AG04449 (cell line): ENCODE data around the gene ARHGAP26.

Experiments used
- CTCF ChIA-PET: fragments of 350-600 bp; formaldehyde crosslinking; extraction: SDS; loops from one replicate; lab custom pipeline; 2021; ENCODE audit warnings: antibody characterized with exemption; lab: Yijun Ruan, JAX
- POLR2A ChIA-PET: fragments of 400-600, 350-600 bp; formaldehyde crosslinking; extraction: SDS; loops from one replicate; lab custom pipeline; 2020; ENCODE audit warnings: antibody characterized with exemption, inconsistent platforms; lab: Yijun Ruan, JAX
- DNase-seq: peaks from one replicate; pipeline ENCODE4 v3.0.0-alpha.2; 2010; ENCODE audit warnings: low read depth, low spot score
- H3K4me3 ChIP-seq: 2 replicates; pipeline ENCODE4 v1.5.1; 2011; ENCODE audit warnings: low read depth, mild to moderate bottlenecking, control low read depth, low read length
- TF ChIP-seq, protein P1 (sequence below): IDR thresholded peaks from one replicate; pipeline ENCODE4 v1.5.1; 2011; ENCODE audit warnings: mild to moderate bottlenecking, moderate library complexity, low read length, control low read depth, inconsistent platforms; ENCODE audit not compliant: insufficient read depth; ENCODE audit errors: missing control alignments

ARHGAP26 gene

DNA sequence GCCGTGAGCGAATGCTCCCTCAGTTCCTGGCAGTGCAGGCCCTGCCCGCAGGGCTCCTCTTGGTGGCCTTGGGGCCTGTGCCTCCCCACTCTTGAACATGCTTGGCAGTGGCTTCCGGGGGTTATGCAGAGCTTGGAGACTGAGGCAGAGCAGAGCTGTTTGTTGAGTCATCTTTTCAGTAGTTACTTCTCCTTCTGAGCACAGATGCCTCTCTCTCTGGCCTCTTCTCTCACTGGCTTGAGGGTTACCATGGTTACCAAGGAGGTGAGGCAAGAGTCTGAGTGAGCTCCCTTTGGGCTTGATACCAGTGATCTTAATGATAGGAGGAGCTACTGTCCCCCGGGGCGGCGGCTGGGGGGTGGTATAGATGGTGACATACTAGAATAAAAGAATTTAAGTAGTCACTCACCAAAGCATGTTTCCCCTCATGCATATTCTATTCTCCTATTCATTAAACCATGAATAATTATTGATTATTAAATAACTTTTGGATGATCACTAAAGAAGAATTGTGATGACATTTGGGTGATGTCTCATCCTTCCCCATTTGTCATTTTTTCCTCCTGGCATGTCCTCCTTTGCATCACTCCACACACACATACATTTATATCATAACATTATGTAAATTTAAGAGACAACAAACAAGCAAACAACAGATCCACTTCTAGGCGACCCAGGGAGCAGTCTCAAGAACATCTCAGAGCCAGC, 111.1 kb downstream of the ARHGAP26 start:
- ChIA-PET POLR2A (no interaction called here), CTCF (interaction anchor here (0.7 to 27.9 kb wide), 47 partner anchors 7 to 272 kb away, joined by 3 to 2759 read pairs (median 5); partner anchors contain the start of gene ARHGAP26)
- H3K4me3 ChIP-seq = no peak overlapping the region
- TF ChIP-seq, protein P1, sequence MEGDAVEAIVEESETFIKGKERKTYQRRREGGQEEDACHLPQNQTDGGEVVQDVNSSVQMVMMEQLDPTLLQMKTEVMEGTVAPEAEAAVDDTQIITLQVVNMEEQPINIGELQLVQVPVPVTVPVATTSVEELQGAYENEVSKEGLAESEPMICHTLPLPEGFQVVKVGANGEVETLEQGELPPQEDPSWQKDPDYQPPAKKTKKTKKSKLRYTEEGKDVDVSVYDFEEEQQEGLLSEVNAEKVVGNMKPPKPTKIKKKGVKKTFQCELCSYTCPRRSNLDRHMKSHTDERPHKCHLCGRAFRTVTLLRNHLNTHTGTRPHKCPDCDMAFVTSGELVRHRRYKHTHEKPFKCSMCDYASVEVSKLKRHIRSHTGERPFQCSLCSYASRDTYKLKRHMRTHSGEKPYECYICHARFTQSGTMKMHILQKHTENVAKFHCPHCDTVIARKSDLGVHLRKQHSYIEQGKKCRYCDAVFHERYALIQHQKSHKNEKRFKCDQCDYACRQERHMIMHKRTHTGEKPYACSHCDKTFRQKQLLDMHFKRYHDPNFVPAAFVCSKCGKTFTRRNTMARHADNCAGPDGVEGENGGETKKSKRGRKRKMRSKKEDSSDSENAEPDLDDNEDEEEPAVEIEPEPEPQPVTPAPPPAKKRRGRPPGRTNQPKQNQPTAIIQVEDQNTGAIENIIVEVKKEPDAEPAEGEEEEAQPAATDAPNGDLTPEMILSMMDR = no peak
- peak; percentile 65 for DNase-seq

DNA sequence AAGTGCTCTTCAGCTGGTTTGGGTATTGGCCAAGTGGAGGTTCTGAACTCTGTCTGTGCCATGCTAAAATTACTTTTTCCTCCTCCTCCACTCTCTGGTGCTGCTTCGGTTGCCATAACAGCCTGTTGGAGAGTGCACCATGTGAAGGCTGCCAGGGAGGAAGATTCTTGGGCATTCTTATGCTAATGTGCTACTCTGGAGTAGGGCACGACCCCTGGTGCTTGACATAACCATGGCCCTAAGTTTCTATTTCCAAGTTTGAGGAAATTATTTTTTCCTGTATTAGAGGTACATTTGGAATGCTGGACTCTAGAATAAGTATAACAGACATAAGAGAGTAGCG, 111.6 kb downstream of the ARHGAP26 start:
- TF ChIP-seq, protein P1 = no peak
- ChIA-PET CTCF (interaction anchor here (0.7 to 27.9 kb wide), 19 partner anchors 10 to 270 kb away, joined by 3 to 2759 read pairs (median 5); partner anchors contain the start of gene ARHGAP26), POLR2A (no interaction called here)
- H3K4me3 ChIP-seq = no peak overlapping the region
- no peak for DNase-seq

DNA sequence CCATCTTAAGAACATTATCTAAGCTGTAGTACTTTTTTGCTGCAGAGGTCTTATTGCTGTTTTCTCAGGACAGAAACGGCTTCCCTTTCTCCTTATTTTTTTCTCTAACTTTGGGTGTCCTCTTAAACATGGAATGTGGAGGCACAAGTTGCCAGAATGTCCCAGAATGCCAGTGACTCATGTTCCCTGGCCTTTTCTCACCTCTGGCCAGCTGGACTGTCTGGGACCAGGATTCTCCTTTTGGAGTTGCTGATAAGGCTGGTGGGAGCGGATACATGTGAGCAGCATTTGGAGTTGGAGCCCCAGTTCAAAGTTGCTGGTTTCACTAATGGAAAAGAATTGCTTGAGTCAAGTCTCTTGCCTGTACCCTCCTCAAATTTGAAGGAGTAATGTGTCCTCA, 112.8 kb downstream of the ARHGAP26 start:
- POLR2A ChIA-PET = no interaction called here
- no peak overlapping the region for H3K4me3 ChIP-seq
- DNase-seq = no peak
- CTCF ChIA-PET = interaction anchor here (1.0 to 27.9 kb wide), 12 partner anchors 9 to 271 kb away, joined by 3 to 2759 read pairs (median 6); partner anchors contain the start of gene ARHGAP26
- TF ChIP-seq, protein P1 = no peak

DNA sequence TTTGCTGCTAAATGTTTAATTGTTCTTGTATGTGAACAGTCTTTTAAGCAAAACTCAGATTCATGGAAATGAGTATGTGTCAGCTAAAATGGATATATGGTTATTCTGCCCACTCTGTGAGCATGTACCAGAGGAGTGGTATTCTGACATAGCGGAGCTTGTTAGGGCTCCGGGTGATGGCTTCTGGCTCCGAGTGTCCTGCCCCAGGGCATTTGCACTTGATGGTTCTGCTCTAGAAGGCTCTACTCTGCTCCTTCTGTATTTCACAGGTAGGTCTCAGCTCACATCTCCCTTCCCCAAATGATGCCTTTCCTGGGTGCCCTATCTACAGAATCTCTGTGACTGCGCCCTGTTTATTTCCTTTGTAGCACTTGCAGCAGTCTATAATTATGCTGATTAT, 113.3 kb downstream of the ARHGAP26 start:
- TF ChIP-seq, protein P1 = no peak
- POLR2A ChIA-PET = no interaction called here
- H3K4me3 ChIP-seq = no peak overlapping the region
- no peak for DNase-seq
- CTCF ChIA-PET = interaction anchor here (1.0 to 27.9 kb wide), 11 partner anchors 9 to 272 kb away, joined by 3 to 2759 read pairs (median 5); partner anchors contain the start of gene ARHGAP26

DNA sequence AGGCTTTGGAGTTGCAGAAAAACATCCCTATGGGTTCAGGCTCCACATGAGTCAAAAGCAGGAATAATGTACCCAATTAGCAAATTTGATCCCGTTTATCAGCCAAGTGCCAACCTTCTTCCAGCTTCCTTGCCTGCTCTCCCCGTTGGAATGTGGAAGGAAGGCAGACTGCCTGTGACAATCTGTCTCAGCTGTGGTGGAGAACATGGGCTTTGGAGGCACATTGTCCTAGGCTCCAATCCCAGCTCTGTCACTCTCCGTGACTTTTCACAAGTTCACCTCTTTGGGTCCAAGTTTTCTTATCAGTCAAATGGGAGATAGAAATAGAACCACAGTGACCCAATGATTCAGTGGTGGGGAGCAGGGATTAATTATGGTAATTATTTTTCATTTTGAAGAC, 113.9 kb downstream of the ARHGAP26 start:
- ChIA-PET CTCF (interaction anchor here (1.1 to 27.9 kb wide), 8 partner anchors 13 to 229 kb away, joined by 3 to 2759 read pairs (median 6); partner anchors contain the start of gene ARHGAP26), POLR2A (no interaction called here)
- TF ChIP-seq, protein P1 = no peak

DNA sequence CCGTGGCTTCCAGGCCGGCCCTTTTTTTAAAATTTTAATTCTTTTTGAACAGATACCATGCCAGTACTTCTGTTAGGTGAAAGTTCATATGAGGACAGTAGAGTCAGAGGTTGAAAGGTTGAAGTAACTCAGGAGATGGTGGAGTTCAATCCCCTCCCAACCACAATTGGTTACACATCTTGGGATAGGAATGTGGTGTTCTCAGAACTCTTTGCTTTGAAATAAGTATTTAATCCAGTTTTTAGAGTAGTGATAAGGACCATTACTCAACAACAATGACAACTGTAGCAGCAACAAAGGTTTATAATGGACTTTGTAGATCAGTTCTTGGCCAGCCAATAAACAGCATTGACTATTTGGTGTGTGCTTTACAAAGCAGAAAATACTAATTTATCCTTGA, 116.0 kb downstream of the ARHGAP26 start:
- POLR2A ChIA-PET = no interaction called here
- H3K4me3 ChIP-seq = no peak overlapping the region
- DNase-seq = no peak
- CTCF ChIA-PET = interaction anchor here (1.7 to 27.9 kb wide), 4 partner anchors 15 to 231 kb away, joined by 4 to 2759 read pairs (median 122); no protein-coding TSS in a partner anchor
- TF ChIP-seq, protein P1 = no peak

More for the DNA sequence above, 113.9 kb downstream of the ARHGAP26 start:
- DNase-seq = no peak
- H3K4me3 ChIP-seq = no peak overlapping the region
